ENCODE data around the gene DYNLL1.
"Not testable (repeated sequence)": the region's sequence is repeated elsewhere in the genome, so short reads cannot be mapped to it uniquely, and the experiment has no call there.

Gene DYNLL1

GRCh38 chr12:120522568-120522967, 26.7 kb downstream of the DYNLL1 start:
- no peak for DNase-seq

- peak; percentile 87 for DNase-seq
Observed at GRCh38 chr12:120528861-120529525, 33.1 kb downstream of the DYNLL1 start, which contains the start of gene COQ5. Gene COQ5, minus strand, starts transcription at chr12:120529158. Its CDS starts 17 bp downstream, at chr12:120529141.

GRCh38 chr12:120529641-120530417, 33.9 kb downstream of the DYNLL1 start:
- DNase-seq, result no peak

- not testable (repeated sequence) for DNase-seq
Observed at GRCh38 chr12:120530418-120530761, 34.5 kb downstream of the DYNLL1 start.

GRCh38 chr12:120532701-120533238, 36.9 kb downstream of the DYNLL1 start:
- no peak for DNase-seq

GRCh38 chr12:120534203-120534702, 38.3 kb downstream of the DYNLL1 start, which contains the start of gene RNF10:
Gene RNF10, plus strand, starts transcription at chr12:120534356. Its CDS starts 456 bp downstream, at chr12:120534812.
- peak; percentile 72 for DNase-seq

GRCh38 chr12:120534703-120535655, 39.1 kb downstream of the DYNLL1 start:
- peak; percentile 61 for DNase-seq

- DNase-seq, result peak; percentile 26
Observed at GRCh38 chr12:120536064-120536791, 40.3 kb downstream of the DYNLL1 start.

- no peak for DNase-seq
Observed at GRCh38 chr12:120537856-120538220, 41.9 kb downstream of the DYNLL1 start.

- no peak for DNase-seq
Observed at GRCh38 chr12:120538281-120539156, 42.6 kb downstream of the DYNLL1 start.

GRCh38 chr12:120539303-120539702, 43.4 kb downstream of the DYNLL1 start:
- DNase-seq, result peak; percentile 13

GRCh38 chr12:120540445-120540844, 44.5 kb downstream of the DYNLL1 start:
- no peak for DNase-seq

GRCh38 chr12:120542166-120542565, 46.3 kb downstream of the DYNLL1 start:
- no peak for DNase-seq

GRCh38 chr12:120544691-120545090, 48.8 kb downstream of the DYNLL1 start:
- DNase-seq, result no peak

- DNase-seq, result no peak
Observed at GRCh38 chr12:120546050-120546386, 50.1 kb downstream of the DYNLL1 start.

Measured in activated naive CD4-positive, alpha-beta T cell treated with Interleukin-2 at 50 U/mL for 16 hours (primary cell).